ENCODE results near the gene SNX8. TPM values are rescaled to one million over a fixed set of nuclear protein-coding genes. Genes with fewer than 3 reads are reported as not detected.

SNX8 gene
- total and polyA plus RNA-seq, 2 of the 13 experiments (the other 11 are each of a cell fraction or from before 2014, with no cell fraction given) = 20.6 to 45.2 TPM

DNA sequence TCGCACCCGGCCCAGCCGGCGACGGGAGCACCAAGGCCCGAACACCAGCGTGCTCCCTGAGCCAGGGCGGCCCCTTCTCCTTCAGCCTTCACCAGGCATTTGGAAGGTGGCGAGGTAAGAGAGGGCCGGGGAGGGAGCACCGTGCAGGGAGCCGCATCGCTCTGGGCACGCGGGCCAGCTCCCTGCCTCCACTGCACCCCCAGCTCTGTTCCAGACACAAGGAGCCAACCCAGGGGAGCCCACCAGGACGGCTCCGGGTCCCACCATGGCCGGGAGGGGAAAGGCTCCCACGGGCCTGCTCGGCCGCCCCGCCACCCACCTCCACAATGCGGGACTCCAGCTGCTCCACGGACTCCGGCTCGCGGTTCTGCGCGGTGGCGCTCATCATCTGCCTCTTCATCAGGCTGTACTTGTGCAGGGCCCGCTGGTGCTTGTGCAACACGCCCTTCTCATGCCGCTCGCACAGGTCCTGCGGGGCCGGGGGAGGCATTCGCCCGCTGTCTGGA lies 57.1 kb downstream of the SNX8 start:
- TF ChIP-seq KLF11 (CRISPR knock-in tag; IDR thresholded peaks at IDR 0.05) (no peak), AGO2 (optimal IDR thresholded peaks at IDR 0.05; ENCODE audit: low read depth, low read length) (peak; percentile 21)
- BruUV-seq (replicated peaks) = no TSS peak
- no peaks in the 10 kb centered on the region for H3K9me3 ChIP-seq (ENCODE audit: low read length)
- no peak overlapping the region for H3K4me2 ChIP-seq (ENCODE audit: low read depth, low read length)
- 98% methylated on average over 19 of the region's 38 CpGs for WGBS (ENCODE audit: low lambda C conversion rate)
- in situ Hi-C loops (cut with HindIII; ENCODE audit: extremely low pct_ligation_motif_present, low pct_unique_long_range_greater_than_20kb) = loop anchor here (10.0 kb wide), 1 partner anchor 48 kb away; no protein-coding TSS in a partner anchor
- H4K20me1 ChIP-seq (ENCODE audit: insufficient read depth, low read length) = no peaks in the 10 kb centered on the region
- ChIA-PET POLR2A (interaction anchor here (0.9 kb wide), 1 partner anchor 25 kb away, joined by 3 read pairs; no protein-coding TSS in a partner anchor), CTCF (ENCODE audit: low intra/inter-chr PET ratio, low total read pairs) (no interaction called here)
- DNase-seq (ENCODE audit: low spot score) = no peak
- no peak overlapping the region for H3K4me3 ChIP-seq (replicated peaks in 1 of 3; ENCODE audit: insufficient read depth in 1 of 3, low read depth in 2 of 3, low read length in 3 of 3)
- H3K27me3 ChIP-seq (ENCODE audit: control insufficient read depth in 1 of 2, insufficient read depth in 2 of 2, low read length in 2 of 2) = no peaks in the 10 kb centered on the region
- no peaks in the 10 kb centered on the region for H3K4me1 ChIP-seq (ENCODE audit: insufficient read depth, low read length)
- ATAC-seq = no peak
- no peak overlapping the region for H3K27ac ChIP-seq (ENCODE audit: extremely low read length, insufficient read depth, low read length)
- FAIRE-seq = no peak
- H3K79me2 ChIP-seq (ENCODE audit: insufficient read depth, low read length) = no peaks in the 10 kb centered on the region
- intact Hi-C loops (cut with micrococcal nuclease; ENCODE audit: unreplicated experiment) = no loop called here
- H3K36me3 ChIP-seq (replicated peaks in 1 of 2; ENCODE audit: control insufficient read depth in 1 of 2, insufficient read depth in 2 of 2, low read length in 2 of 2) = peaks cover 6 to 33% of the 10 kb centered on the region in 2 experiments; a peak in 3 of 5 replicates
- no peak overlapping the region for H3K9ac ChIP-seq (ENCODE audit: insufficient read depth, low read depth, low read length)
- H2AFZ ChIP-seq (ENCODE audit: low read length) = no peak overlapping the region

DNA sequence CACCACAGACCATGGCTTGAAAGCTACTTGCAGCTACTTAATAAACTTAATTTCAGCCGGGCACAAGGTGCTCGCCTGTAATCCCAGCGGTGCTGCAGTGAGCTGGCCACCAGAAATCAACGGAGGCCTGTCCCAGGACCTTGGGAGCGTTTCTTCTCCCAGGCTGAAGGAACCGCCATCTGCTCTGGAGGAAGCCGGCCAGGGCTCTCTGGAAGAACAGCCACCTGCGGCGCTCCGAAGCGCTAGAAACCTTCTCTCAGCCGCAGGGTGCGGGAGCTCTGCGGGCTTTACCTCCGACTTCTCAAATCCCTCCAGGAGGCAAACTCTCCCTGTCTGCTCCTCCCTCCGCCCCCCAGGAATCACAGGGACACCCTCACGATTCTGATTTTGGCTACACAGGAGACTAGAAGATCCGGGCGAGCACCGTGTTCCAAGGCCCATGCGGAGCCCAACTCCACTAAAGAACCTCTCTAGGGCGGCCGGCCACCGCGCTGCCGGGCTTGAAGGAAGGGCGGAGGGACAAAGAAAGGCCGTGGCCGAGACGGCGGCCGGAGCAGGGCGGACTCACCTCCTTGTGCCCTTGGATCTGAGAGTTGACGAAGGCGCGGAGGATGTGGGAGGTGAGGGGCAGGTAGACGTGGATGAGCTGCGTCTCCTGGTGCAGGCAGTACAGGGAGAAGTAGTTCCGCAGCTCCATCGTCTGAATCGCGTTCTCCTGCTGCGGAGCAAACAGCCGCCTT lies 57.8 kb downstream of the SNX8 start:
- in situ Hi-C loops (cut with HindIII; ENCODE audit: extremely low pct_ligation_motif_present, low pct_unique_long_range_greater_than_20kb) (loop anchor here (10.0 kb wide), 1 partner anchor 48 kb away; no protein-coding TSS in a partner anchor), intact Hi-C loops (cut with micrococcal nuclease; ENCODE audit: unreplicated experiment) (no loop called here)
- ChIA-PET CTCF (ENCODE audit: low intra/inter-chr PET ratio, low total read pairs) (no interaction called here), POLR2A (no interaction called here)
- no peaks in the 10 kb centered on the region for H3K4me1 ChIP-seq (ENCODE audit: insufficient read depth, low read length)
- BruUV-seq (replicated peaks) = no TSS peak
- DNase-seq (ENCODE audit: low spot score) = no peak
- no peak overlapping the region for H3K4me3 ChIP-seq (replicated peaks in 1 of 3; ENCODE audit: insufficient read depth in 1 of 3, low read depth in 2 of 3, low read length in 3 of 3)
- H3K4me2 ChIP-seq (ENCODE audit: low read depth, low read length) = no peak overlapping the region
- no peaks in the 10 kb centered on the region for H3K27me3 ChIP-seq (ENCODE audit: control insufficient read depth in 1 of 2, insufficient read depth in 2 of 2, low read length in 2 of 2)
- no peaks in the 10 kb centered on the region for H4K20me1 ChIP-seq (ENCODE audit: insufficient read depth, low read length)
- no peaks in the 10 kb centered on the region for H3K9me3 ChIP-seq (ENCODE audit: low read length)
- 97% methylated on average over 32 of the region's 44 CpGs for WGBS (ENCODE audit: low lambda C conversion rate)
- H3K36me3 ChIP-seq (replicated peaks in 1 of 2; ENCODE audit: control insufficient read depth in 1 of 2, insufficient read depth in 2 of 2, low read length in 2 of 2) = peaks cover 6 to 32% of the 10 kb centered on the region in 2 experiments; a peak in 3 of 5 replicates
- no peak for FAIRE-seq
- no peak overlapping the region for H3K9ac ChIP-seq (ENCODE audit: insufficient read depth, low read depth, low read length)
- no peak overlapping the region for H2AFZ ChIP-seq (ENCODE audit: low read length)
- no peak overlapping the region for H3K27ac ChIP-seq (ENCODE audit: extremely low read length, insufficient read depth, low read length)
- ATAC-seq = no peak
- no peaks in the 10 kb centered on the region for H3K79me2 ChIP-seq (ENCODE audit: insufficient read depth, low read length)
- TF ChIP-seq IKZF4 (CRISPR knock-in tag; IDR thresholded peaks at IDR 0.05; ENCODE audit: borderline replicate concordance, low read depth, not compliant biosample characterization) (no peak), ELF1 (CRISPR knock-in tag; IDR thresholded peaks at IDR 0.05) (no peak), KDM6A (CRISPR knock-in tag; IDR thresholded peaks at IDR 0.05; ENCODE audit: low read depth) (no peak), ZNF138 (CRISPR knock-in tag; IDR thresholded peaks at IDR 0.05; ENCODE audit: low read depth) (no peak), SRF (IDR thresholded peaks at IDR 0.05; ENCODE audit: low read depth, low read length) (no peak), ZUFSP (CRISPR knock-in tag; IDR thresholded peaks at IDR 0.05; ENCODE audit: borderline replicate concordance) (no peak), ZSCAN22 (CRISPR knock-in tag; IDR thresholded peaks at IDR 0.05) (no peak), ZNF282 (IDR thresholded peaks at IDR 0.05; ENCODE audit: partially characterized antibody) (no peak), ZFP91 (CRISPR knock-in tag; IDR thresholded peaks at IDR 0.05; ENCODE audit: borderline replicate concordance) (no peak), SMARCC2 (IDR thresholded peaks at IDR 0.05) (no peak), SCMH1 (CRISPR knock-in tag; IDR thresholded peaks at IDR 0.05; ENCODE audit: borderline replicate concordance) (no peak), ZNF724P (CRISPR knock-in tag; IDR thresholded peaks at IDR 0.05; ENCODE audit: borderline replicate concordance) (no peak), ZNF547 (CRISPR knock-in tag; IDR thresholded peaks at IDR 0.05) (no peak)

Data from HepG2 (cell line).